Measurements from ENCODE around the gene NDUFV1.

GRCh38 chr11:67596753-67597300, 9.9 kb upstream of the NDUFV1 start:
- no peak for TF ChIP-seq EZH2phosphoT487 (IDR thresholded peaks at IDR 0.05; ENCODE audit: borderline replicate concordance, low read length)
- no peak for TF ChIP-seq CTCF (IDR thresholded peaks at IDR 0.05; ENCODE audit: low read depth, low read length, poor library complexity, severe bottlenecking)
